HG02763 (cell line): Measurements from ENCODE around the gene MYO16.
"Not testable (repeated sequence)": the region's sequence is repeated elsewhere in the genome, so short reads cannot be mapped to it uniquely, and the experiment has no call there.

Source experiments
- ATAC-seq: cut with Tn5 transposase; IDR thresholded peaks from one replicate; pipeline ENCODE4 v1.9.1; 2021; ENCODE audit warnings: mild to moderate bottlenecking, moderate library complexity; ENCODE audit not compliant: unreplicated experiment

Gene MYO16

DNA sequence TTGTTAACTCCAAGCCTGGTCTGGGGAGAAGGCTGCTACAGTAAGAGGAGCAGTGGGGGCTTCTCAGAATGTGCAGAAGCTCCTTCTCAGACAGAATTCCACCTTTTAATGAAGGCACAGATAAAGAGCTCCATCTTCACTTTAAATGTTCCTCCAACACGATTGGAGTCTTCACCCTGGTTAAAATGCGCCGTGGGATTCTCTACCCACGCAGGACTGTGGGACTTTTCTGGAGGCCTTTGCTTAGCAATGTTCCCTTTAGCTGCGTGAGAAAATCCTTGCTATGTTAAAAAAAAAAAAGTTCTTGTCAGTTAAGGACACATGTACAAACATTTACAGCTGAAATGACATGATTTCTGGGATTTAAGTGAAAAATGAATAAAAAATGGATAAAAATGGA lies 546.3 kb downstream of the MYO16 start:
- no peak for ATAC-seq

DNA sequence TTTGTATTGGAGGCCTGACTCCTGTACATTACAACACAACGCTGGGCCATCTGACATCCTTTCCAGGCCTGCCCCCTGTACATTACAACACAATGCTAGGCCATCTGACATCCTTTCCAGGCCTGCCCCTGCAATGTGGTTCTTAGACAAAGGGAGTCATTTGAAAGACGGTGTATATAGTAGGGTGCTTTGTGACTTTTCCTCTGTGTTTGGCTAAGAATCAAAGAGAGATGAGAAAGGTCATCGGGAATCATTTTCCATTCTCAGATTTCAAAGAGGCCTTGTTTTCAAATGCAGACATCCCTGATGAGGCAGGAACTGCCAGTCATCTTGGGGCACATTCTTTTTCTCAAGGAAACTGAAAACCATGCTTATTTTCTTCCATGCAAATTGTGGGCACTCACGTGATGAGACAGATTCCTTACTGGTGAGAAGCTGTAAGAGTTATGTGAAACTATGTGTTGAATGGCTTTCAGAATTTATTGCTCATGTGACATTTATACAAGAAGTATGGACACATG lies 551.6 kb downstream of the MYO16 start:
- no peak for ATAC-seq

DNA sequence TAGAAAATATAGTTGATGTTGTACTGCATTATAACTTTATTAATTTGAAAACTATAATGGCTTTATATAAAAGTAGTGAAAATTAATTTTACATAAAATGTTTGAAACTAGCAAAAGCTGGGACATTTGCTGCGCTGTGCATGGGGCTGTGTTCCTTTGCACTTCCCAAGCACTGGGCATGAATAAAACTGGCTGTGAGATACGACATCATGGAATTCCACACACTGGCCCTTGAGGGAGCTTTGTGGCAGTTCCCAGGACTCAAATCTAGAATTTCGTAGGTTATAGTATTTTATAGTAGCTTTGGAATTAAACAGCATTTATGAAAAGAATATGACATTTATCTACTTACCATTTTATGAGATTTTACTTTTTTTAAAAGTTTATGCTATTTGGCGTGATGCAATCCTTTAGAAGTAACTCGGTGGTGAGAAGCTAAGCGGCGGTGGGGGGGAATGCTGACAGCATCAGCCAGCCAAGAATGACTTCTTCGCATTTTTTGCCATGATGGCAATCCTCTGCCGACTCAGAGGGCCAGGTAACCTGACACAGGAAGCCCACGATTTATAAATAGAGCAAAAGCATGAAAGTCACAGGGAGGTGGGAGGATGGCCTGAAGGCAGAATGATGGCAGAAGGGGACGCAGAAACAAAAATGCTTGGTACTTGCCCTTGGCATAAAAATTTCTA lies 553.5 kb downstream of the MYO16 start:
- no peak for ATAC-seq

DNA sequence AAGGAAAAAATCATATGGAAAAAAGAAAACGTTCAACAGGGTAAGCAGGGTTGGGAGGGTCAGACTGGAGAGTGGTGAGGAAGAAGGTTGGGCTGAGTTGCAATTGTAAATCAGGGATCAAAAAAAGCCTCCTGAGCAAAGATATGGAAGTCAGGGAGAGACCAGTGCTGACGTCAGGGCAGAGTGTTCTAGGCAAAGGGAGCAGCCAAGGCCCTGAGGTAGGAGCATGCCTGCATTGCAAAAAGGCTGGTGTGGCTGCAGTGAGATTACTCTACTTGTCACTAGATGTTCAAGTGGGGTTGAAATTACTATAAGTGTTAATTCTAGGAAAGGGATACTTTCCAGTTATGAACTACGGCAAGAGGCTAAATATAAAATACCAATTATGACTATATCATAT lies 562.0 kb downstream of the MYO16 start:
- ATAC-seq = no peak

DNA sequence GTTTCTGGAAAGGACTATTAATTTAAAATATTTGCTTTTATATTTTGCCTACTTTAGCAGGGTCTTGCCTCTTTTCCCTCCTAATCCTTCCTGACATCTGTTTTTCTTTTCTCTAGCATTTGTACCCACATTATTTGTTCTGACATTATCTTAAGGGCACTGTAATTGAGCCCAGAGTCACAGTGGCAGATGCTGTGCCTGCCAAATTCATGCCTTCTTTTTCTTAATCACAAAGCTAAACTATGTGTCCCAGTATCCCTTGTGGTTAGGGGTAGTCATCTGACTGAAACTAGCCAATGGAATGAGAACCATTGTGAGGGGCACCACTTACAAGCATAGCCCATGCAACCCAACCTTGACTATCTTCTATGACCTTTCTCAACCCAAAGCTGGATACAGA lies 562.9 kb downstream of the MYO16 start:
- ATAC-seq = no peak

DNA sequence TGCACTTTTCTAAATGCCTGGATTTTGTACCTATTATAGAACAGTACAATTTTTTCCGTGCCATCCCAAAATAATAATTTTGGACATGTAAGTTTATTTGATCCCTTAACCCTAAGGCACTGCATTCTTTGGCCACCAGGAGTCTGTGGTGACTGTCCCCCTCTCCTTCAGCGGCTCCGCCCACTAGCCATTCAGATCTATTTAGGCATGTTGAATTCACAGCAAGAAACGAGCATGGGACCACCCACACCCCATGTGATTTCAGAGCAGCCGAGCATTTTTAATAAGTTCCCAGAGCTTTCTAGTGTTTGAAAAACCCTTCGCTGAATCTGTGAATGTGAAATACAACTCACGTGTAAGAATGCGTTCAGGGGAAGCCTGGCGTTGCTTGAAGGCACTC lies 567.5 kb downstream of the MYO16 start:
- ATAC-seq = no peak

DNA sequence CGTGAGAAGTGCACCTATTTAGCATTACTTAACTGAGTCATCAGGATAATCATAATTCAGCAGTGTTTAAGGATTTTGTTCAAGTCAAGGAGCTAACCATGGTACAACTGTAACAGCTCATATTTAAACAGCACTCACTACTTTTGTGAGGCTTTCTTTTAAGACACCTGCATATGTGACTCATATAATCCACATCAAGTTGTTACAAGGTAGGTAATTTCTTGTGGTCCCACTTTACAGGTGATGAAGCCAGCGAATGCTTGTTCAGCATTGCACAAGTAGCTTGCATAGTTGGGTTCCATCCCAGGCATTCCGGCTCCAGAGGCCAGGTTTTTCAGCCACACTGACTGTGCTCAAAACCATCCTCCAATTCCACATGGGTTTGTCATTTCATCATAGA lies 569.2 kb downstream of the MYO16 start:
- ATAC-seq = no peak

DNA sequence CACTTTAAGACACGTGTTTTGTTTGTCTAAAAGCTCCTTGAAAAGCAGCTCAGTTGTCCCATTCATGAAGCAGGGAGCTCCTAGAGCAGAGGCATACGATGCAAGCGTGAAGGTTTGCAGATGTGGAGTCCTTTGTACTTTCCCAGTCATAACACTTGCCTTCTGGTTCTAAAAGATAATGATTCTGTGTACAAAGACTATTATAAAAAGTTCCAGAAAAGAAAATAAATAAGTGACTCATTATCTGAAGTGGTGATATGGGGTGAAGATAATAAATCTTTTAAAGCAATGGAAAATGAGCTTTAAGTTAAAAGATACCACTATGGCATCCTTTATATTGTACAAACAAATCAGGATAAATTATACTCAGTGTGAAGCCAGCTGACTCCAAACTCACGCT lies 569.9 kb downstream of the MYO16 start:
- no peak for ATAC-seq

DNA sequence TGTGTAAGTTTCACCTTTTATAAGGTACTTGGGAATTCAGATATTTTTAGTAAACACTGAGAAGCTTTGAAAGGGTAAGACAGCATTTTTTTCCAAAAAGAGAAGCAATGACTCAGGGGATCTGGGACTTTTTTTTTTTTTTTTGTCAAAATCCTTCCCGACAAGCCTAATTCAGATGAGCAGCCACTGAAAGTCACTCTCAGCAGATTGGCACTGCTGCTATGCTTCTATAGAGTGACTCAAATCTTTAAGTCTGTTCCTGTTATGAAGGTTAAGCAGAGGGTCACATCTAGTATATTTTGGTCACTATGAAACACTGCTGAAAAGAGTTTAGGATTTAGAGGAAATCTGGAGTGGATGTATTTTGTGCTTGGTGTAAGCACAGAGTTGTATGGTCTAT lies 571.1 kb downstream of the MYO16 start:
- ATAC-seq = no peak

DNA sequence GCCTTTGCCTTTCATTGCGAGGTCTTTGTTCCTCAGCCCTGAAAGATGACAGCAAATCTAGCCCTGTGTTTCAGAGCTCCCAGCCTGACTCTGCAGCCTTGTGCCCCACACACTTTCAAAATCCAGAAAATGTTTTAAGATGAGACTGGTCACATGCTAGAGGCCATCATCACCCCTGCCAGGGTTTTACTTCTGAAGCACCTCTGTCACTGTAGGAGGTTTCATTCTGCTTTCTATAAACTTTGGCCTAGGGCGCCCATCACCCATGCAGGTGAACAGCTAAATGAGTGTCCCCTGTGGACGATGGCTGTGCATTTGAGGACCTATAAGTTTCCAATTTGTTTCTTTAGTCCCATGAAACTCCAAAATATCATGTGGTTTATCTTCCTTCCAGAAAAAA lies 574.2 kb downstream of the MYO16 start:
- ATAC-seq = no peak

DNA sequence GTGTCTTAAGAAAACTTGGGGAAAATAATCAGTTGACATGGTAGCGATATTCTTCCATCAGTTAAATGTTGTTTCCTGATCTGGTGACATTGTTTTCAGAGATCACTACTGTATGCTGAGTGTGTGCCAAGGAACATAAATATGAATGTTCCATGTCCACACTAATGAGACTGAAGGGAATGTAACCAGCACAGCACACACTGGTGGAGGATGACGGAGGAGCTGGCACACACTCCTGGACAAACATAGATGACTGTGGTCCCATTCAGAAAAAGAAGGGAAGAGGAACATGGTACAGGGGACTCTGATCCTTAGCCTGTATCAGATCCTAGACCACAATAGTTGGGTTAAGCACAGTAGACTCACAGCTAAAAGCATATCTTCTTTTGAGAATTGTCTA lies 574.8 kb downstream of the MYO16 start:
- no peak for ATAC-seq

DNA sequence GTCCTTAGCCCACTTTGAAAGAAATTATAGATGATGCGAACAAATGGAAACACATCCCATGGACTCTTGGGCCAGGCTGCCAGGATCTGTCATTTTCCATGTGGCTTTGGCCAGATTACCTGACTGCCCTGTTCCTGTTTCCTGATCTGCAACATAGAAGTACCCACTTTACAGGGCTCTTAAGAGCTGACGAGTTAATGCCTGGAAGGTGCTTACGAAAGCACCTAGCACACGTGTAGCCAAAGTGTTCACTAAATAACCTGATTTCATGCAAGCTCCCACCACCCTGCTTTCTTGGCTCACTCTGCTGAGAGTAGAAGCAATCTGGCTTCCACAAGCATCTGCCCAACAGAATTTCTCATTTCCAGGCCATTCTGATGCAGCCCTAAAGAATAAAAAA lies 575.2 kb downstream of the MYO16 start:
- no peak for ATAC-seq

DNA sequence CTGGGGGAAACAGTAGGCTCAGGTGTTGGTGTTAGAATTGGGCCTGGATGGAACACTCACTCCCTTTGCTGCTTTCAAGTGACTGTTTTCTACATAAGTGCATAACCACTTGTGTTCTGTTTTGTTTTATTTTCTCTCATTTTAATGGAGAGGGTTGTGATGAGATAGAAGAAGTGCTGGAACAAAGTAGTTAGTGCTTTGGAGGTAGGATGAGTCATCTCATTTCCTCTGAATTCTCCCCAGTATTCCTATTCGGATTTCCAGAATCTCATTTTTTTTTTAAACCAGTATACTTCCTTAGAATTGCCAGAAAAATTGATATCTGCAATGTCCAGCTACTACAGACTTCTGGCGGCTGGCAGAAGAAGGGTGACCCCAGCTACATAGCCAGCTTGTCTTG lies 575.9 kb downstream of the MYO16 start:
- ATAC-seq = no peak

DNA sequence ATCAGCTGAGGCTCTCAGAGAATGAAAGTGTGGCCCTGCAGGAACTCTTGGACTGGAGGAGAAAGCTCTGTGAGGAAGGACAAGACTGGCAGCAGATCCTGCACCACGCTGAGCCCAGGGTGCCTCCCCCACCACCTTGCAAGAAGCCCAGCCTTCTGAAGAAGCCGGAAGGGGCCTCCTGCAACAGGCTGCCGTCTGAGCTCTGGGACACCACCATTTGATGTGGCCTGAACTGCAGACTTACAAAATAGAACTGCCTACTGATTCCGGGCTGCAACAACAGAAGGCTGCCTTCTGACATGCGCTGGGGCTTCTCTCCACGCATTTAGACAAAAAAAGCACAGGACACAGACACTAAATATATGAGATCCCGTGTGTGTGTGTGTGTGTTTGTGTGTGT lies 577.2 kb downstream of the MYO16 start:
- no peak for ATAC-seq

DNA sequence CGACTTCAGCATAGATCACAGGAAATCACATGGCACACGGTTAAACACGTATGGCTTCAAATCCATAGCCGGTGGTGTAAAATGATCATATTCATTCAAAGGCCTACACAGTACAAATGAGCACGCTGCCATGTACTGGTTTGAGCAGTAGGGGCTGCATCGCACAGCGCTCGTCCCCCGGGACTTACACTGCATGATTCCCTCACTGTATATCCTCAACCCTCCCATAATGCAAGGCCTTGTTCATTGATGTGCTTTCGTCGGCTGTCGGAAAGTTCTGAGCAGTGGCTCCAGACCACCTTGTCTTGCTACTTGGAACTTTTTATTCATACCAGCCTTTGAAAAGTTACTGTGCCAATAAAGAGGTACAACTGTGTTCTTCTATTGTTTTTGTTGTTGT lies 578.2 kb downstream of the MYO16 start:
- ATAC-seq = no peak

DNA sequence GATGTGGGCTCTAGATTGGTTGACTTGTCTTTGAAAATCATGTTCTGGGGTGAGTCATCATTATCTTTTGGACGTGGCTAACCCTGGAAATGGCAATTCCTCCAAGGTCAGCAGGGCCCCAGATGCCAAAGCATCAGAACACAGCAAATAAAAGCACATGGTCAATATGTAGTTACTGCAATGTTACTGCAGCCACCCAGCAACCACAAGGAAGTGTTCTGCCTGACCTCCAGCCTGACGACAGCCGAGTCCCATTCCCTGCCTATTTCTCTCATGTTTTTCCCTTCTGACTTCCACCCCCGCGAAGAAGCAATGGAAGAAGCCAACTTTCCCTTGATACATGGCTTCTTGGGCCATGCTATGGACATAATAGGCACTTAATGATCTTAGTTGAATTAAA lies 579.1 kb downstream of the MYO16 start:
- no peak for ATAC-seq

DNA sequence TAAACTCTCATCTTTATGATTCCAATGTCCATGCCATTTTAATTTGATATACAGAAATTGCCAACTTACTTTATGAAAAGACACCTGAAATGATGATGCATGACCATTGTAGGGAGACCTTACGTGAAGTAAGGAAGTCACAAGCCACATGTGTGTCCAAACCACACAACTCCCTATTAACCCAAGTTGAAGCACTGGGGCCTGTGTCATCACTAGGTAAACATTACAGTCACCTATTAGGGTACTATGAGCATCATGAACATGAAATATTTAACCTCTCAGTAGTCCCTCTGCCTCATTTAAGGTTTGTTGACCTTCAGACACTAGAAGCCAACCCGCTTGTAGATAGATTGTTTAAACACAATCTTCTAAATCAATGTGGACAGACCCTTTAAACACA lies 580.1 kb downstream of the MYO16 start:
- ATAC-seq = no peak

DNA sequence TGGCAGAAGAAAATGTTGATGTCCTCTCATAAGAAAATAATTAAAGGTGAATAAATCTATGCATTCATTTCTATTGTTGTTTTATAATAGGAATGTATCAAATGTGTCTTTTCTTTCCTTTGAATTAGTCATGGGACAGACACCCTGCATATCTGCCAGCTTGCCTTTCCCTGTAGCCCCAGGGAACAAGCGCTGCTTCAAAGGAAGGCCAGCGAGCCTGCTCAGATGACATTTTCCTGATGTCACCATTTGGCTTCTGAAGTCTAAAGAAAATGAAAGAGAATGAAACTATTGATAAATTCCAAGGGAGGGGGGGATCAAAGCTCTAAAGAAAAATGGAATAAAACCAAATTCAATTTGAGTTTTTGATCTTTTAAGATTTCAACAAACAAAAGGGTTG lies 582.2 kb downstream of the MYO16 start:
- no peak for ATAC-seq

DNA sequence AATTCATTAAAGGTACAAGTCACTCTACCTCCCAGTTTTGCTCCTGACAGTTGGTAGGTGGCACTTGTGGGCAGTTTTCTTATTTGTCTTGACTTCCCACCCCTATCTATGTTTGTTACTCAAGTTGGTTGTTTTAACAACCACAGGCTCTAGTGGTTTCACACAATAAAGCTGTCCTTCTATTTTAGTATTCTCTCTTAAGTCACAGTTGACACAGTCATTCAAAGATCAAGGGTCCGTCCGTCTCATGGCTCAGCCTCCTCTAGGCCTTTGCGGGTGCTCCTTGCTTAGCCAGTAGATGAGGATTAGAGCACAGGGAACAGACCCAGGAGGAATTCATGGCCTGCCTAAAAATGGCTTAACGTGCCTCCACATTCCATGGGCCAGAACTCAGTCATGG lies 583.2 kb downstream of the MYO16 start:
- ATAC-seq = no peak

DNA sequence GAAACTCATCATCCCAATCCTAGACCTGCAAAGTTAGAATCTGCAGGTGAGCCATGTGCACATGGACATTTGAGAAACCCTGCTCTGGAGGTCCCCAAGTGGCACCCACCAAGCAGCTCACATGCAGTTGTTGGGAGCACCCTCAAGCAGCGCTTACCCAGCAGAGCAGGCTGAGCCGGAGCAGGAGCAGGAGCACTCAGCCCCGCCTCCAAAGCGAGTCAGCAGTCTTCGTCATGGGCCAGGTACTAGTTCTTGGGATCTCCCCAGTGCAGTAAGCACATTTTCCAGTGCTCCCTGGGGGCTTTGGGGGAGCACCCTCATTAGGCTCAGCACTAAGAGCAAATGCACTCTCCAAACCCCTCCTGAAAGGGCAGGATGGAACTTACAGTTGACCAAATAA lies 584.3 kb downstream of the MYO16 start:
- ATAC-seq = no peak

DNA sequence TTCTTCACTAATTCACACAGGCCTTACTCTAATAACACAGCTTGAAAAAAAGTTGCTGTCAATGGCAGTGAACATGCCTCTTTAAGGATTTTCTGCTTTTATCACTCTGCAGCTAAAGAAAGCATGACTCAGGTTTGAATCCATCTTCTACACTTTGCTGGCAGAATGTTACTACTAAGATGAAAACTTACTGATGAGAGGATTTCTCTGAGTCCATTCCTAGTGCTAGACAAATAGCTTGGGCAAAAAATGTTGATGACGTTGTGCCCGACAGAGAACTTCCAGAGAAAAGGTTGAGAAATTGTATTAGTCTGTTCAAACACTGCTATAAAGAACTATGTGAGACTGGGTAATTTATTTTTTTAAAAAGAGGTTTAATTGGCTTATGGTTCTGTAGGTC lies 585.0 kb downstream of the MYO16 start:
- no peak for ATAC-seq

DNA sequence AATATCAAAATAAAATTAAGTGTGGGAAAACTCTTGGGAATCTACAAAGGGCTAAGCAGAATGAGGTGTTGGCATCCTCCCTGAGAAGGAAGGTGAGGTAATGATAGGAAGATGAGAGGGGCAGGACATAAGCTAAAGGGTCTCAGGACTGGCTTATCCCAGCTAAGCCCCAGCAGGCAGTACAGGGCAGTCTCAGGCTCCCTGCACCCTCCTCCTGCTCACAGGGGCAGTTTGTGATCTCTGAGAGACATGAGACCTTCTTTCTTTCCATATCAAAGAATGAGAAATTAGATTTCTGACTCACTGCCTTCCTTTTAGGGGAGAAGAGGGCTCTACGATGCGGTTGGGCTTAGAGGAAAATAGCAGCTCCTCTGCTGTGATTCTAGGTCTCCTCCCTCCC lies 586.0 kb downstream of the MYO16 start:
- no peak for ATAC-seq

DNA sequence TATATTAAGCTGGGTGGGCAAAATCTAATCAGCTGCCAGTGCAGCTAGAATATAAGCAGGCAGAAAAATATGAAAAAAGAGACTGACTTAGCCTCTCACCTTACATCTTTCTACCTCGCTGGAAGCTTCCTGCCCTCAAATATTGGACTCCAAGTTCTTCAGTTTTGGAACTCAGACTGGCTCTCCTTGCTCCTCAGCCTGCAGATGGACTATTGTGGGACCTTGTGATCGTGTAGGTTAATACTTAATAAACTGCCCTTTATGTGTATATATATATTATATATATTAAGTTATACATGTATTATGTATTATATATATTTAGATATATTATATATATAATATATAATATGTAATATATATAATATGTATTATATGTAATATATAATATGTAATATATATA lies 588.1 kb downstream of the MYO16 start:
- ATAC-seq = not testable (repeated sequence)
